ELR (cell line): ENCODE data around the gene SF1.

Experiments
- DNase-seq: peaks from one replicate; pipeline ENCODE4 v3.0.0-alpha.2; 2015; ENCODE audit warnings: low read depth

Gene SF1

DNA sequence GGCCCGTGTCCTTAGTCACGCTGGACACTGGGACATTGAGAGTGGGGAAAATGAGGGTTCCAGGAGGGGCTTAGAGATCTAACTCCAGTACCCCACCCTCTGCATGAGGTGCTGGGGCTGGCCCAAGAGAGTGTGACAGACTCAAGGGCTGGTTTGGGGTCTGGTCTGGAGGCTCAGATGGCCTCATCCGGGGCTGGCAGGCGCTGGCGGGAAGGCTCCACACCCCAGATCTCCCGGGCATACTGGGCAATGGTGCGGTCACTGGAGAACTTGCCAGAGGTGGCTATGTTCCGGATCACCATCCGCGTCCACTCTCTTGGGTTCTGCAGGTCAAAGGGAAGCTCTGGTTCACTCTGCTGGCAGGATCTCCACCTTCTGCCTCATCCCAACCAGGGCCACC is 31.9 kb downstream of the SF1 start:
- DNase-seq: no peak

DNA sequence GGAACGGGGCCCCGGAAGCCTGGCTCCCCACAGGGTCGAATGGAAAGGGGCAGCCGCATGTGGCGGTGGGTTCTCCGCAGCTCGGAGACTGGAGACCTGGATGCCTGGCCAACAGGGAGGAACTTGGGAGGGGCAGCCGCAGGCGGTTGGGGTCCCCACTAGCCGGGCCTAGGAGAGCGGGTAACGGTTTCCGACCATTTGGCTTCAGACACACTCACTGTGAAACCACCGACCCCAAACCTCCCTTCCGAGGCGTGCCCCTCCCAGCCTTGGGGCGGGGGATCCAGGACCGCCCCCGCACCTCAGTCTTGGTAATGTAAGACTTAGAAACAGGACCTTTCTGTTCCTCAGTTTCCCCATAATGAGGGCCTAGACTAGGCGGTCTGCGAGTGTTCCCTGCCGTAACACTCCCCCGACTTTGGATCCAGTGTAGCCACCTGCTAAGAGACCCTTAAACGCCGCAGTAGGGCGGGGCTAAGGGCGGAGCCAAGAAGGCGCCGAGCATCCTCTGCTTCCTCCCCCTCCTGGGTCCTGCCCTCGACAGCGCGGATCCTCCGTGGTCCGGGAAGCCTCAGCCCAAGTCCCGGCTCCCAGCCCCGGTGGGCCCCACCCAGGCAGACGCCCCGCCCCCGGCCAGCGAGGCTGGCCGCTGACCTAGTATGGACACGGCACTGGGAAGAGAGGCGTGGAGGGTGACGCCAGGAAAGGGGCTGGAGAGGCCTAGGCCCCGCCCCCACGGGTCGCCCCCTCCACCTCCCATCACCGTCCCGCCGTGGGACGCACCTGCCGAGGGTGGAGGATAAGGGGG is 32.6 kb downstream of the SF1 start:
- peak; percentile 37 for DNase-seq

DNA sequence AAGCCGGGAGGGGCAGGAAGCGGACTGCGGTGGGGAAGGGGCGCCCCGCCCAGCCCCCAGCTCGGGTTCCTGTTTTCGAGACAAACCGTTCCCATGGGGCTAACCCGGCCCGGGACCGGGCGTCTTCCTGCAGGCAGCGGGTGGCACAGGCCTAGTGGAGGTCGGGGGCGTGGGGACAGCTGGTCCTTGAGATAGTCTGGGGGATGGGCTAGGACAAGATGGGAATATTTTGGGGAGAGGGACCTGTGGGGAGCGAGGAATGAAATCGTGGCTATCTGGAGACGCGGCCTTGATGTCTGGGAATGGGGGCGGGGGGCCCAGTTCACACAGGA is 33.2 kb downstream of the SF1 start:
- no peak for DNase-seq

DNA sequence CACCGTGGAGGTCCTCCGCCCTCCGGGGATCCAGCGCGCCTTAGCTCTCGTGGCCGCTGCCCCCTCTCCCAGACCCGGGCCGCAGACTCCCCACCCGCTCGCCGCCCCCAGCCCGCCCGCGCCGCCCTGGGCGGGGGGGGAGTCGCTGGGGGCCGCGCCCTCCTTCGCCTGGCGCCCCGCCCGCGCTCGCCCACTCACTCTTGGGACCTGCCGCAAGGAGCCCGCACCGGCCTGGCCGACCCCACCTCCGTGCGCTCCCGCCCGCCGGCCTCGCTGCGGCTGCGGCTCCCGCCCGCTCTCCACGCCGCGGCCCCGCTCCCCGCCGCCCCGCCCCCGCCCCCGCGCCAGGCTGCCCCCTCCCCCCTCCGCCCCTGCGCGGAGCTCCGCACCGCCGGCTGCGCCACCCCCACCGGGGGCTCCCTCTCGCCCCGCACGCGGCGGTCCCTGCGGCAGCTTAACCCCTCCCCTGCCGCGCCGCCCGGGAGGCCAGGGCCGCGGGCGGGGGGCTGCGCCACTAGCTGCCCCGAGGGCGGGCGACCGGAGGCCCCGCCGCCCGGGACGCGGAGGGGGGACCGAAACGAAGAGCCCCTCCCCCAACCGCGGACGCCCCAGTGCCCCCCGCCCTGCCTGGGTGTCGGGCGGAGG is 33.7 kb downstream of the SF1 start:
- DNase-seq: no peak

DNA sequence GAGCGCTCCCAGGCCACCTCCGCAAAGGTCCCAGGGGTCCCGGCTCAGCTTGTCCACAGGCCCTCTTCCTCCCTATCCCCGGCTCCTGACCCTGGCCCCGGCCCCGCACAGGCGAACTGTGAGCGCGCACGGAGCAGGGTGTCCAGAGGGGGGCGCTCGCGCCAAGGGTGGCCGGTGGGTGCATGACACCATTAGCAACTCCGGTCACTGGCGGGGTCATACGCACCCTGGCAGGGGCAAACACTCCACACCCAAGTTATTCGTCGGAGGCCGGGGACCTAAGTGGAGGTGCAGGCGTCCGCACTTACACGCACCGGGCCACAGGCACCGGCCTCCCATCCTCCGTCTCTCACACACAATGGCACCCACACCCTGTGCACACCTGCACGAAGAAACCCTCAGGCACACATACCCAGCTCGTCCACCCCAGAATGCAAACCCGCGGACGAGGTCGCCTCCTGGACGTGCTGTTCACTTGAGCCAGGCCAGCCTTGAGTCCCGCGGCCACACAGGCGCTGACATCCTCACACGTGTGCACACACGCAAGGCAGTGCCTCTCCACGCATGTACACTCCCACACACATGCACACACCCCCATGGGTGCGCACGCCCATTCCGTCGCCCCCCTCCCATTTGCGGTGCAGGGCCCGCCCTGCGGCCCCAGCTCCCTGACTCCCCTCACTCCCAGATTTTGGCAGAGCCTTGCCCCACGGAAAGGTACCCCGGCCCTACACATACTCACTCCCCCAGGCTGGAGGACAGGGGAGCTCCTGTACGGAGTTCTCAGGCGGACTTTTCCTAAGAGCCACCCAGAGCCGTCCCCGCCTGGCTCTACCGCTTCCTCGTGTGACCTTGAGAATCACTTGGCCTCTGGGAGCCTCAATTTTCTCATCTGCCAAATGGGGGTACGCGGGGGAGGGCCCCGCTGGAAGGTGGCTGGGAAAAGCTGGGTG is 34.5 kb downstream of the SF1 start, which contains the start of gene RASGRP2:
Gene RASGRP2 (minus strand): TSS at position 552 of the 953 bp plus-strand sequence. CDS start 1,276 bp downstream, outside the sequence.
- DNase-seq: peak; percentile 36

DNA sequence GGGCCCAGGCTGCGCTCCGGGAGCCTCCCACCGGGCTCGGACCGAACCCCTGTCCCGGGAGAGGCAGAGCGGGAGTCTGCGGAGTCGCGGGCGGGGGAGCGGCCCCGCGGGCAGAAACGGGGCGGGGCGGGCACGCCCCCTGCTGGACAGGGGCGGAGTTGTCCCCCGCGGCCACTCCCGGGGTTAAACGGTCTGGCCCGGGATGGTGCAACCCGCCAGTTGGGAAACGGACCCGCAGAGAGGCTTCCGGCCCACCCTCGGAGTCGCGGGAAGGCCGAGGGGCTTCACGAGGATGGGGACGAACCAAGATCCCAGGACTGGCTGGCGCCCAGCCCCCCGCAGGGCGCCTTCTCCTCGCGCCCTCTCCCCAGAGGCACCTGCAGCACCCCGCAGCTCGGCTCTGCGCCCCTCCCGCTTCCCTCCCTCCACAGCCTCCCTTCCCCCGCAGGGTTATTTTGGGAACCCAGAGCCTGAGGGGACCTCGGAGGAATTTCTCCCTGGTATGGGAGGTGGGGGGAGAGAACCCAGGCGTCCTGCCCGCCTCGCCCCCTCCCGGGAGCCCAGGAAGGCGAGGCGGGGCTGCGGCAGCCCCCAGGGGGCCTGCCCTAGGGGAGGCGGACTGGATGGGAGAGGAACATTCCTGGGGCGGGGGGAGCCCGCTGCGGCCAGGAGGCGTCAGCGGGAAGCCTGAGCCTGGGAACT is 35.3 kb downstream of the SF1 start:
- peak; percentile 49 for DNase-seq

DNA sequence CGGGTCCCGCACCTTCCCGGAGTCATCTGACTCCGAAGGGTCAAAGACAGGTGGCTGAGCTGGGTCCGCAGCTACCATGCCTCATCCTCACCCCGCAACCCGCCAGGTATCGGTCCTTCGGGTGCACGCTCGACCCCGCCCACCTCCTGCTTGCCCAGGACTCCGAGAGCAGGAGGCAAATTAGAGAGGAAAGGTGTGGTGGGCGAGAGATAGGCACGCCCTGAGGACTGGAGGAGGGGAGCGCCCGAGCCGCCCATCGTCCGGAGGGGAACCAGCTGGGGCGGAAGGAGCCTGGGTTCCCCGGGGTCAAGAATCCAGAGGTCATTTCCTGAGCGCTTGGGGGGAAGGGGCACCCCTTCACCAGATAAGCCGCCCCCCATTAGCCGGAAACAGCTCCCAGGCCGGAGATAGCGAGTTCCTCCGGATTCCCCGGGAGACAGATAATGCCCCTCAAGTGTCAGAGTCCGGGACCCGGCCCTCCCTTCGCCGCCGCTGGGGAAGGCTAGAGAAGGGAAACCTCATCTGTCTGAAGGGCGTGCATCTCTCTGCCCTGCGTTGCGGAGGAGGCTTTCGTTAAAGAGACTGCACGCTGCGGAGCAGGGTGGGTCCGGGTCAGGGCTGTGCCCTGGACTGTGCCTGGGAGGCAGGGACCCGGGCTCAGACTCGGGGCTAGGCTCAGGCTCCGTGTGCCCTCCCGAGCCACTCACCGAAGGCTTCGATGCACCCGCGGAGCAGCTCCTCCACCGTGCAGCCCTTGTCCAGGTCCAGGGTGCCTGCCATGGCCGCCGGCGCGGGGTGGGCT is 36.1 kb downstream of the SF1 start:
- DNase-seq: peak; percentile 42

DNA sequence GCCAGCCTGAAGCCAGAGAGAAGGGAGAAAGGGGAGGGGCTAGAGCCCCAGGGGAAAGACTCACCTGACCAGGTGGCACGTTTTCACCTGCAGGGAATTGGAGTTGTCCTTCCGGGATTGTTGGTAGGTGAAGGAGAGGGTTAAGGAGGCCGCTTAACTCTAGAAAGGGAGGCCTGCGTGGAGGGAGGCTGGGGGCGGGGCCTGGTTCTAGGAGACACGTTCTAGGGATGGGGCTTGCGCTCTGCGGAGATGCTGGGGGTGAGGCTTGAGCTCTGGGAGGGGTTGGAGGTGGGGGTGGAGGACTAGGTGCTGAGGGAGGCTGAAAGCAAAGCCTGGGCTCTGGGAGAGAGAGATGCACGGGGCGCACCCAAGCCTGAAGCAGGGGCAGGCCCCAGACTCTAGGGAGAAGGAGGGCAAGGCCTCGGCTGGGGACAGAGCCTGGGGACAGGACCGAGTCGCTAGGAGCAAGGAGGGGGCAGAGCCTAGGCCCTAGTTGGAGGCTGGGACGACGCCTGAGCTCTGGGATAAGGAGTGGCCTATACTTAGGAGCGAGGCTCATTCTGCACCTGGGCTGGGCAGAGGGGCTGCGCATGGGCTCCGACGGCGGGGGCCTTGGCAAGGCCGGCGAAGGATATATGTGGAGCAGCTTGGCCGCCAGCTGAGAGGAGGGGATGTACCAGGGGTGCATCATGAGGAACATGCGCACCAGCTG is 36.8 kb downstream of the SF1 start:
- no peak for DNase-seq

DNA sequence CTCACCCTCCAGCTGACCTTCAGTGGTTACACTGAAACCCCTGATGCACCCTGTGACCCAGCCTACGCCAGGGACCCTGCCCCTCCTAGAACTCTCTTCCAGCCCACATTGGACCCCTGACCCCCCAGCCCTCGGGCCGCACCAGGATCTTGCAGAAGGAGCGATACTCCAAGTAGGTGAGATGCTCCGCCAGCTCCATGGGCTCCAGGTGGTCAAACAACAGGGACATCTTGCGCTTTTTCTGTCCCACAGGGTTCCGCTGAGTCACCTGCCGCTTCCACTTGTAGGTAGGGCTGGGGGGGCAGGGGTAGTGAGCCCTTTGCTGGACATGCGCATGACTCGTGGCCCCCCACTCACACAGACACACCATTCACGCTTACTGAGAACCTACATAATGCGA is 38.5 kb downstream of the SF1 start:
- no peak for DNase-seq

DNA sequence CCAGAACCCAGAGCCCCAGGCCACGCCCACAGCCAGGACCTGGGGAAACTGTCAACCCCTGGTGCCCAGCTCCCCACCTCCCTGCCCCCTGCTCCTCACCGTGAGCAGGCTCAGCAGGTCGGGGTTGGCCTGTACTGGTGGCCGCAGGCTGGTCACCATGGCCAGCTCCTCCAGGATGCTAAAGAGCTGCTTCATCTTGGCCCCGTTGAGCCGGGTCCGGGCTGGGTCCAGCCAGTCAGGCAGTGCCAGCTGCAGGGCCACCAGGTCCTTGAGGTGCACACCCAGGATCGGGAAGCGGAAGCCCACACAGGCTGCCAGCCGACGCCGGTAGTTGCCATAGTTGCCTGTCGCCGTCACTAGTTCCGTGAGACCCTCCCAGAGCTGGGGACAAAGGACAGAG is 41.7 kb downstream of the SF1 start:
- DNase-seq: no peak

DNA sequence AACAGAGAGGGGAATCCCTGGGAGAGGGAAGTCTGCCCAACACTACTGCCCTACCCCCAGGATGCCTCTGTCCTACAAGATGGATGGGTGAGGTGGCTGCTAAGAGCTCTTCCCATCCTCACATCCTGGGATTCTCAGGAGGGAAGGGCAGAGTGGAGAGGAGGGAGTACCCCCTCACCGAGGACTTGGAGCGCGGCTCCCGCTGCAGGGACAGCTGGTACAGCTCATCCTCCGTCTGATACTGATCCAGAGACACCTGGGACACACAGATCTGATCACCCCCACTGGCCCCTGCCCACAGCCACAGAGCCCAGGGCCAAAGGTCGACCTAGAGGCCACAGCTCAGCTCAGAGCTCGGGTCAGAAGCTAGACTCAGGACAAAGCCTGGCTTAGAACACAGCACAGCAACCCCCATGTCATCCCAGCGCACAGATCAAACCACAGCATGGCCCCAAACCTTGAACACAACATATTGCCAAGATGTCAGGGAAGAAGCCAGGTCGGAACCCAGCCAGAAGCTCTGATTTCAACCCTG is 42.5 kb downstream of the SF1 start:
- no peak for DNase-seq

DNA sequence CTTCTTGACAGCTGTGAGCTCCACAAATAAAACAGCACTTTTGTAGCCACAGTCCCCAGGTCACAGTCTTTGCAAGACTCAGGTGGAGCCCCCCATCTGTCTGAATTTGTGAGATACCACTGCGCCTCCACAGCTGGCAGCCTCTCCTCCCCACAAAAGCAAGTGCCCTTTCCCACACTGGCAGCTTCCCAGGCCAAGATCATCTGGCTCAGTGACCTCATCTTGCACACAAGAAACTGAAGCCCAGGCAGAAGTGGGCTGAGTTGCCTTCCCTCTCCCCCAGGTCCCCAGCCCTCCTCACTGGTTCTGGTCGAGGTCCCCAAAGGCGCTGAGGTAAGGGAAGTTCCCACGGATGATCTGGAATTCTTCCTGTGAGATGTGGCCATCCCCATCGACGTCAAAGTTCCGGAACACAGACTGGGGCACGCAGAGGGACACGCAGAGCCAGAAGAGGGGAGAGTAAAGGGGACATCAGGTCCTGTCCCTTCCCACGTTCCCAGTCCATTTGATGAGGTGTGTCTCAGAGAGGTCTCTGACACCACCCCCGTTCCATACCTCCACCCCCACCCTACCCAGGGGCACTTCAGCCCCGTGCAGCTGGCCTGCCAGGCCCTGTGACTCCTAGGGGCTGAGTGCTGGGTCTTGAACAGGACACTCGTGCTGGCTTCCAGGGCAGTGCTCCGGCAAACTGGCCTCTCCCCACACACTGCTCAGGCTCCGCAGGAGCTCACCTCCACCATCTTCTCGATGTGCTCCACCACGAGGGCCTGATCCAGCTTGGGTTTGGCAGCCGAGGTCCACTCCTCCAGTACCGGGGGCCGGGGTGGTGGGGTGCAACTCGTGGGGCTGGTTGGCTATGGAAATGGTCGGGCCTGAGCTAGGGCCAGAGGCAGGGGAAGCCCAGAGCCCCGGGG is 43.3 kb downstream of the SF1 start:
- DNase-seq: no peak

DNA sequence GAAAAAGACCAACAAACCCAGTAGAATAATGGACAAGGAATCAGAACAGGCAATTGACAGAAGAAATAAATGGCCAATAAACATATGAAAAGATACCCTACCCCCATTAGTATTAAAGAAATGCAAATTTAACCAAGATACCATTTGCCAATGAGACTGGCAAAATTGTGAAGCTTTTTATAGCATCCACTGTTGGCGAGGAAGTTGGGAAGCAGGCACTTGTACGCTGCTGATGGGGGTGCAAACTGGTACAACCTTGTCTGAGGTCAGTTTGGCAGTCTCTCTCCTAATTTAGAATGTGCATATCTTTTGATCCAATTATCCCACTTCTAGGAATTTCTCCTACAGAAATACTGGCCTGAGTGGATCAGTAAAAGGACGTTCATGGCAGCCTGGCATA is 46.7 kb downstream of the SF1 start:
- no peak for DNase-seq

DNA sequence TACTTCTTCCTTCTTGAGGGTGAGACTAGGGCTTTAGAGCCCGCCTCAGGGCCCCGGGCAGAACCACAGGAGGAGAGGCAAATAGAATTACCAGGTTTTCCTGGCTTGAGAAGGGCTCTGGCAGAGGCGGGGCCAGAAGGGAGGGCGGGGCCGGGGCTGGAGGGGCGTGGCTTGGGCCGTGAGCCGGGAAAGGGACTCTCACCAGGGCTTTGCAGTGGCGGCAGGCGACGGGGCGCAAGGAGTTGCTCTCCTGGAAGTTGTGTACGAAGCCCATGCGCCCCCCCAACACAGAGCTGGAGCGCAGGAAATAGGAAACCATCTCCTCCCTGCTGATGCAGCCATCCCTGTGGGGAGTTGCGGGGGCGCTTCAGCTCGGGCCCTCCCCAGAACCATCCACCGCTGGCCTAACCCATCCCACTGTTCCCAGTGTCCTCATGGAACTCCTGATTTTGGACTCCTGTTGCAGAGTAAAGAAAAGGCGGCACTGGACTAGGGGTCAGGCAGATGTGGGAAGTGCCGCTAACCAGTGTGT is 48.4 kb downstream of the SF1 start:
- no peak for DNase-seq

DNA sequence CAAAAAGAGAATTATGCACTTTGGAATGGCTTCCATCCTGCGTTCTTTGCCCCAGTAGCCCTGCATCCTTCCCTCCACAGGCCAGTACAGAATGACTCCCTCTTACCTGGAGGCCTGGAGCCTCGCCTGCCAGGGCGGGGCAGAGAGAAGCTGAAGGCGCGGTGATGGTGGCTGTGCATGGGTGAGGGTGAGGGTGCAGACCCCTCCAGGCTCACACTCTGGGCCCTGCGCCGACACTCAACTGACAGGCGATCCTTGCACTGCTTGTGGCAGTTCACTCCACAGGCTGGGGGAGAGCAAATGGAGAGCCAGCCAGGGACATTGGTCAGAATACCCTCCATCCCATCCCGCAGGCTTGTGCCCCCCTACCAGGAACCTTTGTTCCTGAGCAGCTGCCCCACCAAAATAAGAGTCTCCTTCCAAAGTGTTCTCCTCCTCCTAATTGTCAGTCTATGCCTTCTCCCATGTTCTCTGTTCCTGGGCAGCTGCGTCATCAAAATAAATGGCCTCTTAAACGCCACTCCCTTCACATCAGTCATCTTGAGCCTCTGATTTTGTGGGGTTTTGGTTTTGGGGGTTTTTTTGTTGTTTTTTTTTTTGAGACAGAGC is 49.5 kb downstream of the SF1 start:
- DNase-seq: no peak

DNA sequence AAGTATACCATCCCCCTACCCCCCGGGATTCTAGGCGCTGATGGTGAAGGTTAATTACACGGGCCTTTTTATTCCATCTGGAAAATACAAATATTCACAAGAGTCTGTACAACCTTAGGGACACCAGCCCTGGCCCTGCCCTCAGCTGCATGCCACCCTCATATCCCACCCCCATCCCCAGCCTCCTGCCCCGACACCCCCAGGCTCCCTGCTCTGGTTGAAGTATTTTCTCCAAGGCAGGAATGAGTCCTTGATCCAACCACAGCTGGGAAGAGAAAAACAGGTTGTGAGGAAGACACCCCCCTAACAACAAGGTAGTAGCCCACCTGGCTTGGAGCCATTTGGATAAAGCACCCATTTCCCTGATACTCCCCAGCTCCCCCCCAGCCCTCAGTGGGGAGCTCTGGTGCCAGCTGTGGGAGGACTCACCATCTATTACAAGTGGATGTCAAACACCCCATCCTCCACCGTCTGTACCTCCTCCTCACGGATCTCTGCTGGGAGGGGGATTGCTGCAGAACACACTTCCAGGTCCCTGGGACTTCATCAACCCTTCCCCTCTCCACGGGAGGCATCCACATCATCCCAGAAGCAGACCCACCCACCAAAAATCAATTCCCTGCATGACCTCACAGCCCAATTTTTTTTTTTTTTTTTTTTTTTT is 51.3 kb downstream of the SF1 start:
- no peak for DNase-seq

DNA sequence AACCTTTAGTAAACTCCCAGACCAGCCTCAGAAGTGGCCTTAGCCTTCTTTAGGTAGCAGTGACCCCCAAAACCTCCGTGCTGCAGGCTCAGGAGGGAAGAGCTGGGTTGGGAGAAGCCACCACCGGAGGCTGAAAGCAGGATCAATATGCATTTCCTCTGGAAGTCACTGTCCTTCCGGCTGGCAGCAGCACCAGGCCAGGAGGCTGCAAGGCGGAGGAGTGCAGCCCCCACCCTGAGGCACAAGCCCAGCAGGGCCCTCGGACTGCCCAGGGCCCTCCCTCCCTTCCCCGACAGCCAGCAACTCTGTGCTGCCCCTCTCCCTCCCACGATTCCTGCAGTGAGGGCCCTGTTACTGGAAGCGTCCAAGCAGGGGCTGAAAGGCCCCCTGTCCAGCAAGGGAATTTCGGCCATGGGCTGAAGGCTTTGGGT is 52.1 kb downstream of the SF1 start:
- DNase-seq: no peak
